NCI-H460 (cell line): ENCODE data around the gene TARM1. TPM values are rescaled to one million over a fixed set of nuclear protein-coding genes. Genes with fewer than 3 reads are reported as not detected.
"Not testable (repeated sequence)": the region's sequence is repeated elsewhere in the genome, so short reads cannot be mapped to it uniquely, and the experiment has no call there.

Source experiments
- DNase-seq: peaks from one replicate; pipeline ENCODE4 v3.0.0-alpha.2; 2016; ENCODE audit warnings: low read depth; ENCODE audit errors: extremely low read depth
- total RNA-seq: library from RNA; depleted of rRNA; stranded (reverse); fragments of >200 nt; shearing (Covaris generic); gene quantifications from 2 replicates; pipeline ENCODE4 v1.2.3, GENCODE V29; 2014

The TARM1 gene
- total RNA-seq, 1 experiment from 2014 or later = not detected

DNA sequence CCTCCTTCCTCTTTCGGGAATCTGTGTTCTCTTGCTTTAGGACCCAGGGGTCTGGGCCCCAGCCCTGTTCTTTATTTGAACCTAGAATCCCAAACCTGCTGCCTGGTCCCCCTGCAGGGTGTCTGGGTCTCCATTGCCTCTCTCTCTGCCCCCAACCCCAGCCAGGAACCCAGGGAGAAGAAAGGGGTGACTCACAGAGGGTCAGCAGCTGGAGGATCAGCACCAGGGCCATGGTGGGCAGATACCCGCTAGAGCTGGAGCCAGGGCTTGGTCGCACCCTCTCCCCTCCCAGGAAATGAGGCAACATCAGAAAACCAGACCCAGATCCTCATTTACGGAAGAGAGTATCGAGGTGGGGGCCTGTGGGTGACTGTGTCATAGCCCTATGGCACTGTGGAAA is 19.4 kb upstream of the TARM1 start, which contains the start of gene OSCAR:
Gene OSCAR, minus strand, starts transcription at position 243 of the 400 bp plus-strand sequence. Its CDS starts 11 bp downstream, at position 232.
- DNase-seq = no peak

DNA sequence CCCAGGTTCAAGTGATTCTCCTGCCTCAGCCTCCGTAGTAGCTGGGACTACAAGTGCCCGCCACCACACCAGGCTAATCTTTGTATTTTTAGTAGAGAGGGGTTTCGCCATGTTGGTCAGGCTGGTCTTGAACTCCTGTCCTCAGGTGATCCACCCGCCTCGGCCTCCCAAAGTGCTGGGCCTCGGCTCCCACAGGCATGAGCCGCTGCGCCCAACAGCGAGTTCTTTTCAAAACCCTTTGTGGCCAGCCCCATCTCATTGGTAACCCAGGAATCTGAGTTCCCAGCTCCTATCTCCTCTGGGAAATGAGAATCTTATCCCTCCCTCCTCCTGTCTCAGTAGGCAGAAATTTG is 18.7 kb upstream of the TARM1 start:
- DNase-seq = not testable (repeated sequence)

DNA sequence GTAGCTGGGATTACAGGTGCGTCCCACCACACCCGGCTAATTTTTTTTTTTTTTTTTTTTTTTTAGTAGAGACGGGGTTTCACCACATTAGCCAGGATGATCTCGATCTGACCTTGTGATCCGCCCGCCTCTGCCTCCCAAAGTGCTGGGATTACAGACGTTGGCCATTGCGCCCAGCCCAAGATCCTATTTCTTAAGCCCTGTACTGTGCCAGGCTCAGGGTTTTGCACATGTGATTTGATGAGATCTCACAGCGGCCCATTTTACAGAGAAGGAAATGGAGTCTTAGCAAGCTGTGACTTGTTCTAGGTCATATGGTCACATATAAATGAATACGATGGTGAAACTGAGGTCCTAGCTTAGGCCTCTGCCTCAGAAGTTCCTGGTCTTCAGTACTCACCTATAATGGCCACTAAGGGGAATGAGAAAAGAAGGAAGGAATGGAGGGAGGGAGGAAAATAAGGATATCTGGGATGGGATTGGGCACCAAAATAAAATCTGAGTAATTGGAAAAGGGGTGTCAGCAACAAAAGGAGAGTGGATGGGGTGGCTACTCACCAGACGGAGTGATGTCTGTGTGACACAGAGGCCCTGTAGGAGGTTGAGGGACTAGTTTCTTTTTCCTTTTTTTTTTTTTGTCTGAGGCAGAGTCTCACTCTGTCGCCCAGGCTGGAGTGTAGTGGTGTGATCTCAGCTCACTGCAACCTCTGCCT is 18.2 kb upstream of the TARM1 start:
- DNase-seq = no peak

DNA sequence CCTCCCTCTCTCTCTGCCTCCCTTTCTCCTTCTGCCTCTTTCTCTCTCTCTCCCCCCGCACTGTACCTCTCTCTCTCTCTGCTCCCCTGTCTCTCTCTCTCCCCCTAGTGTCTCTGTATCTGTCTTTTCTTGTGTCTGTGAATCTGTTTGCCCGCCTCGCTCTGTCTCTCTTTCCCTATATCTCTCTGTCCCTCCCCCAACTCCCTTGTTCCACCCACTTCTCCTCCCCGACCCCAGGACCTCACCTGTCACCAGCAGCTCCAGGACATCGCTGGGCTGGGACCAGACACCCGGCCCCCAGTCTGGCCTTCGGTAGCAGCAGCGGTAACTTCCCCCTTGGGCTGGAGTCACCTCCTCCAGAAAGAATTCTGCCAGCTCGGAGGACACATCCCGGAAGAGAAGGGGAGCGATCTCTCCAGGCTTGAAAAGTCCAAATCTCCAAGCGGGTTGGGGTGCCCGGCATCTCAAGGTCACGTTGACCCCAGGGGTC is 15.5 kb upstream of the TARM1 start:
- DNase-seq = peak; percentile 46

DNA sequence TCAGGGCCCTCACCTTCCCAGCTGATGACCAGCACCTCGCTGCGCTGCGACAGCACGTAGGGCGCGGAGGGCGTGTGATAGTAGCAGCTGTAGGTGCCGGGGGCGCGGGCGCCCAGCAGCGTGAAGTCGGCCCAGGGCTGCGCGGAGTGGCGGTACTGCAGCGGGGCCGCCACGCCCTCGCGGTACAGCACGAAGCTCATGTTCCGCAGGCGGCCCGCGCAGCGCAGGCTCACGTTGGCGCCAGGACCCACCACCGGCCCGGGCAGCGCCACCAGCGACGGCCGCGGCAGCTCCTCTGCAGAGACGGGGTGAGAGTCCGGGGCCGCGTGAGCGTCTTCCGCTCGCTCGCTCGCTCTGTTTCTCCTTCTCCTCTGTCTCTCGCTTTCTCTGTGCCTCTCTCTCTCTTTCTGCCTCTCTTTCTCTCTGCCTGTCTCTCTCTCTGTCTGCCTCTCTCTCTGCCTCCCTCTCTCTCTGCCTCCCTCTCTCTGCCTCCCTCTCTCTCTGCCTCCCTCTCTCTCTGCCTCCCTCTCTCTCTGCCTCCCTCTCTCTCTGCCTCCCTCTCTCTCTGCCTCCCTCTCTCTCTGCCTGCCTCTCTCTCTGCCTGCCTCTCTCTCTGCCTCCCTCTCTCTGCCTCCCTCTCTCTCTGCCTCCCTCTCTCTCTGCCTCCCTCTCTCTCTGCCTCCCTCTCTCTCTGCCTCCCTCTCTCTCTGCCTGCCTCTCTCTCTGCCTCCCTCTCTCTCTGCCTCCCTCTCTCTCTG is 14.9 kb upstream of the TARM1 start:
- peak; percentile 13 for DNase-seq

DNA sequence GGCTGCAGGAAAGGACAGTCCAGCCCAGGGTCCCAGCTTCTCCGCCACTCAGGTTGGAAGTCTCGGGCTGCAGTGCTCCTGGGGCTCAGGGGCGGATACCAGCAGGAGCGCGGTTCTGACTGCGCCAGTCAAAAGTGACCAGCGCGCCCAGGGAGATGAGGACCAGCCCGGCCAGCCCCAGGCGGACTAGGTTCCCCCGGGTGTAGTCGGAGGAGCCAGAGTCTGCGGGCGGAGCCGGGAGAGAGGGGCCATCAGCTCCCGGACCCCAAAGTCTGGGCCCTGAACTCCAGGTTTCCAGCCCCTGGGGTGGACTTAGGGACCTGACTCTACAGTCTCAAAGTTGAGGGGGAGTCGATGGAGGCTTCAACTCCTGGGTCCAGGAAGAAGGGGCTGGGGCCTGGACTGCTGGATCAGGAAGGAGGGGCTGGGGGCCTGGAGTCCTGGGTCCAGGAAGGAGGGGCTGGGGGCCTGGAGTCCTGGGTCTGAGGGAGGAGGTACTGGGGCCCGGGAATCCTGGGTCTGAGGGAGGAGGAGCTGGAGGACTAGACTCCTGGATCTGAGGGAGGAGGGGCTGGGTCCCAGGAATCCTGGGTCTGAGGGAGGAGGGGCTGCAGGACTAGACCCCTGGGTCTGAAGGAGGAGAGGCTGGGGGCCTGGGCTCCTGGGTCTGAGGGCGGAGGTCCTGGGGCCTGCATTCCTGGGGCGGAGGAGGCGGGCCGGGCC is 14.1 kb upstream of the TARM1 start:
- no peak for DNase-seq

DNA sequence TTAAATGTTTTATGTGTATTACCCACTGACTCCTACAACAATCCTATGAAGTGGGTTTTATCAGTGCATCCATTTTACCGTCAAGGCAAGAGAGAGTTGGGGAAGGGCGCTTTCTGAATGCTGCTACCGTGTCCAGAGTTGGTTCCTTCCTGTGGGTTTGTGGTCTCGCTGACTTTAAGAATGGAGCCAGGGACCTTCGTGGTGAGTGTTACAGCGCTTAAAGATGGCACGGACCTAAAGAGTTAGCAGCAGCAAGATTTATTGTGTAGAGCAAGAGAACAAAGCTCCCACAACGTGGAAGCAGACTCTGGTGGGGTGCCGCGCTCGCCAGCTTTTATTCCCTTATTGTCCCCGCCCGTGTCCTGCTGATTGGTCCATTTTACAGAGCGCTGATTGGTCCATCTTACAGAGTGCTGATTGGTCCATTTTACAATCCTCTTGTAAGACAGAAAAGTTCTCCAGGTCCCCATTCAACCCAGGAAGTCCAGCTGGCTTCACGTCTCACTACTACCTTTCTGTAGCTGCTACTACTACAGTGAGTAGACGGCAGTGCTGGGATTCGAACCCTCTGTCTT is 13.3 kb upstream of the TARM1 start:
- no peak for DNase-seq

DNA sequence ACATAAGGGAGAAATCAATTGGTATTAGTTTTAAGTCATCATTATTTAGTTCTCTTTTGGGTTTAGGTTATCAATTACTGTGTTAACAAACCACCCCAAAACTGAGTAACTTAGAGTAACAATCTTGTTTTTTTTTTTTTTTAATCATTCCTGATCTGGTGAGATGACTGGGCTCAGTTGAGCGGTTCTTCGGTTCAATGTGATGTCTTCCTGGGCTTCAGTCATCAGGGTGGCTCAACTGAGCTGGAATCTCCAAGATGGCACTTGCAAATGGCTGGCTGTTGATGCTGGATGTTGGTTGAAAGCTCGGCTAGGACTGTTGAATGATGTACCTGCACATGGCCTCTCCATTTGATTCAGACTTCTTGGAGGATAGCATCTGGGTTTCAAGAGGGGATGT is 3.2 kb upstream of the TARM1 start:
- no peak for DNase-seq

DNA sequence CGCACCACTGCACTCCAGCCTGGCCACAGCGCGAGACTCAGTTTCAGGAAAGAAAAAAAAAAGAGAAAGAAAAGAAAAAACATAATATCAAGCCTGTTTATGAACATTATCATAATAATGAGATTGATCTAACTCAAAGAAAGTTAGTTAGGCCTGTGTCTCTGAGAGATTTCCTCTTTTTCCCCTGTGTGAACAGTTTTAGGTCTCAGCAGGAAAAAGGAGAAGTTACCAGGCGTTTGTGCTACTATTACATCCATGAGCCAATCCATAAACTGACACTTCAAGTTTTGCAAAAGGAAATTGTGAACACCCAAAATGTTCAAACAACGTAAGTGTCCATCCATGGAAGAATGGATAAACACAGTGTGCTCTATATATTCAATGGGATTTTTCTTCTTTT is 3.8 kb downstream of the TARM1 start:
- no peak for DNase-seq

DNA sequence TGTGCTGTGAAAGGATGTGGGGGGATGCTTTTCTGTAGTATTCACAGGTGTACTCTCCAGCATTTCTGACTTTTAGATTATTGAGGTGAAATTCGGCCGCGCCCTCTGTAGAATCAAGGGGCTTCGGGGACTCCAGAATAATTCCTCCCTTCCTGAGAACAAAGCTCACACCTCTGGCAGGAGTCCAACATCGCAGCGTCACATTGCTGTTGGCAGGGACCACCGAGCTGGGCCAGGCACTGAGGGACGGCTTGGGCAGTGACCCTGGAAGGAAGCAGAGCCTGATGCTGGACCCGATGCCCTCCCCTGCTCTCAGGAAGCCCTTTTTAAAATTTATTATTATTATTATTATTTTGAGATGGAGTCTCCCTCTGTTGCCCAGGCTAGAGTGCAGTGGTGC is 6.3 kb downstream of the TARM1 start:
- no peak for DNase-seq

DNA sequence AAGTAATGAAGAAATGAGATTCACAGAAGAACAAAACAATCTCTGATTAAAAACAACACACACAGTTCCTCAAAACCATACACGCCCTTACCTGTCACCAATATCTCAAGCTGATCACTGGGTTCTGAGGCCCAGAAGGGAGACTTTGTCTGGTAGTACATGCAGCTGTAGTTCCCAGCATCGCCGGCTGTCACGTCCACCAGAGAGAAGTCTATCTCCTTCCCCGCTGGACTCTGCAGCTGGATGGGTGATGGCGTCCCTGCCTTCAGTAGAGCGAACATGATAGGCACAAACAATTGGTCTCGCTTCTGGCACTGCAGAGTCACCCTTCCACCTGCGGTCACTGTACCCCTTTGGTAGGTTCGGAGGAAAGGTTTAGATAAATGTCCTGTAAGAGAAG is 7.3 kb downstream of the TARM1 start:
- no peak for DNase-seq

DNA sequence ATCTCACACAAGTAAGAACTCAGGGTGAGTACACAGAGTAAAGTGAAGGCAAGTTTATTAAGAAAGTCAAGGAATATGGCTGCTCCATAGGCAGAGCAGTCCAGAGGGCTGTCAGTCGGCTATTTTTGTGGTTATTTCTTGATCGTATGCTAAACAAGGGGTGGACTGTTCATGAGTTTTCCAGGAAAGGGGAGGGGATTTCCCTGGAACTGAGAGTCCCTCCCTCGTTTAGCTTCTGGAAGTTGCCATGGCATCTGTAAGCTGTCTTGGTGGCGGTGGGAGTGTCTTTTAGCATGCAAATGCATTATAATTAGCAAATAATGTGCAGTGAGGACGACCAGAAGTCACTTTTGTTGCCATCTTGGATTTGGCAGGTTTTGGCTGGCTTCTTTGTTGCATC is 11.7 kb downstream of the TARM1 start:
- DNase-seq = no peak

DNA sequence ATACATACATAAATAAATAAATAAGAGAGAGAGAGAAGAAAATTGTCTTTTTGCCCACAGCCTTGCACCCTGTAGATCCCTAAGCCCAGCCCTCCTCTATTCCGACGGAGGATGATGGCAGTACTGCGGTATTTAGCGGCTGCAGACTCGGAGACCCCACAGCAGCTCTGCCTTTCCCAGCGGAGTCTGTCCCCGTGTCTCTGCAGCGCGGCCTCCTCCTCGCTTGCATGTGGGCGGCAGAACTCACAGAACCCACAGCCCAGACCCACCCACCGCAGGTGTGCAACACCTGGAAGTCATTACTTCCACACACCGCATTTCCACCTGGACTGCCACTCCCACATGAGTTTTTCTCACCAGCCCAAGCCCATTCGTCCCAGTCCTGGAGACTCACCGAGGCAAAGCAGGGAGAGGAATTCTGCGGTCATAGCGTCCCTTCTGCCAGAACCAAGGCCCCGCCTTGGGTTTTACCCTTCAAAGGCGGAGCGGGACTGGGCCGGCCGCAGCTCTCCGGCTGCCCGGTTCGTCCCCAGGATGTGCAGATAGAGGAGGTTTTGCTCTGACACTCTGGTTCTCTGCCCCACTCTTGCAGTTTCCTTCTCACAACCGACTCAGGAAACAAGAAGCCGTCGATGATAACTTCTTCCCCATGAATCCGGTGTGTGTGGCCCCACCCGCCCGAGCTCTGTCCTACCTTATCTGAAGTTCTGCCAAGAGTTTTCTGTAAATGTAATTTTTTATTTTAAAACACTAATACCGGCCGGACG is 17.6 kb downstream of the TARM1 start, which contains the start of gene VSTM1:
Gene VSTM1, minus strand, starts transcription at position 548 of the 767 bp plus-strand sequence. Its CDS starts 120 bp downstream, at position 428.
- DNase-seq = no peak

DNA sequence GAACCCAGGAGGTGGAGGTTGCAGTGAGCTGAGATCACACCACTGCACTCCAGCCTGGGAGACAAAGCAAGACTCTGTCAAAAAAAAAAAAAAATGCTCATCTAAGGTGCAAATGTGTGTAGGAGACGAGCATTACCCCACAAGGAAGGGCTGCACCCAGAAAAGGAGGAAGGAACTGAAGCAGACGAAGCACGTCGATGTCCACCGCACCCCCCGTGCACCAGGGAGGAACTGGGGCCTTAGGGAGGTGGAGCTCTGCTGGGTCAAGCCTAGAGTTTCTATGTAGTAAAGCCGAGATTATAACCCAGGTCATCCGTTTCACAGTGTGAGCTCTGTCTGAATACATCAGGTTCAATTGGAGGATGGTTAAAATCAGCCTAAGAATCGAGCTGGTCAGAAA is 18.5 kb downstream of the TARM1 start:
- no peak for DNase-seq

DNA sequence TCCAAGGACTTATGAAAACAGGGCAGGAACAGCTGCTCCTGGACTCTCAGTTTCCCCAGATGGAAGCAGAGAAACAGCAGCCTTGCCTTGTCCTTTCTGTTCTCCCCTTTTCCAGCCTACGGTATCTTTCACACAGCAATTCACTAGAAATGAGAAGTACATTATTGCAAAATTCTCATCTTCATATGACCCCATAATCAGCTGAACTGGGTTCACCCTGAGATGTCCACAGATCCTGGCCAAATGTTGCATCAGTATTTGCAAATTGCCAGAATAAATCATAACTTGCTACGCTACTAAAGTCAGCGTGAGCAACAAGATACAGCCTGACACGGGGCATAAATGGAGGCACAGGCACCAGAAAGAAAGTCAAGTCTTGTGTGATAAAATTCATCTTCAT is 33.5 kb downstream of the TARM1 start:
- DNase-seq = no peak

DNA sequence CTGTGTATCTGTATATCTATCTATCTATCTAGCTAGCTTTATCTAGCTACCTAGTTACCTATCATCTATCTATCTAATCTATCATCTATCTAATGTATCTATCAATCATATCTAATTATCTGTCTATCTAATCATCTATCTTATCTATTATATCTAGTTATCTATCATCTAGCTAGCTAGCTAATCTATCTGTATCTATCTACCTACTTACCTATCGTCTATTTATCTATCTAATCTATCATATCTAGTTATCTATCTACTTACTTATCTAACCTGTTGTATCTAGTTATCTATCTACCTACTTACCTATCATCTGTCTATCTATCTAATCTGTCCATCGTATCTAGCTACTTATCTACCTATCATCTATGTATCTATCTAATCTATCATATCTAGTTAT is 35.4 kb downstream of the TARM1 start:
- DNase-seq = no peak

DNA sequence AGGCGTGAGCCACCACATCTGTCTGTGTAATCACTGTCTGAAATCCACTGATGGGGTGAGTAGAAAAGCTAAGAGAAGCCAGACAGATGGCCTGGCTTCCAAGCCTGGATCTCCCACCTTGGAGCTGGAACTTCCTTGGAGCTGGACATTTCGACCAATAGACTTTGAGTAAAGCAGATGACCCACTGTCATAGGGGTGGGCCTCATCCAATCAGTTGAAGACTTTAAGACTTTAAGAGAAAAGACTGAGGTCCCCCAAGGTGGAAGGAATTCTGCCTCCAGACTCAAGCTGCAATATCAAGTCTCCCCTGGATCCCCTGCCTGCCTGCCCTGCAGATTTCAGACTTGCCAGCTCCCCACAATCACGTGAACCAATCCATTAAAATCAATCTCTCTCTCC is 38.2 kb downstream of the TARM1 start:
- no peak for DNase-seq

DNA sequence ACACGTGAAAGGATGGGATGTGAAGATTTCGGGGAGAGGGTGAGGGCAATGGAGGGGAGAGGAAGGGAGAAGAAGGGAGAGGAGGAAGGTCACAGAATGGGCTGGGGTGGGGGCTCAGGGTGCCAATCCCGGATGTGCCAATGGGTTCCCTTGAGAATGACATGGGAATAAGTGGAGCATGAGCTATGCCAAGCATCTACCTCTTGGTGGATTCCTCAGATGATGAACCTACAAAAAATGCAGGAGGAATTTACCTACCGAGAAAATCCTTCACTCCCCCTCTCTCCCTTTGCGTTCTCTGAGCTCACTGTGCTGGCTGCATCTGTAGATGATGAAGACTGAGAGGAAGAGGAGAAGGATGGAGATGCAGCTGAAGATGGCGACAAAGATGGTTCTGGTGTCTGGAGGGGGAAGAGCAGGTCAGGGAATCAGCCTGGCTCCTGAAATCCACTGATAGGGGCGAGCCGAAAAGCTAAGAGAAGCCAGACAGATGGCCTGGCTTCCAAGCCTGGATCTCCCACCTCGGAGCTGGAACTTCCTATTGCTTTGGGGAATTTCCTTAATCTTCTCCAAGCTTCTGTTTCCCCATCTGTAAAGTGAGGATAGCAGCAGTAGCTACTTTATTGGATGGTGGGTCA is 39.1 kb downstream of the TARM1 start:
- DNase-seq = no peak

DNA sequence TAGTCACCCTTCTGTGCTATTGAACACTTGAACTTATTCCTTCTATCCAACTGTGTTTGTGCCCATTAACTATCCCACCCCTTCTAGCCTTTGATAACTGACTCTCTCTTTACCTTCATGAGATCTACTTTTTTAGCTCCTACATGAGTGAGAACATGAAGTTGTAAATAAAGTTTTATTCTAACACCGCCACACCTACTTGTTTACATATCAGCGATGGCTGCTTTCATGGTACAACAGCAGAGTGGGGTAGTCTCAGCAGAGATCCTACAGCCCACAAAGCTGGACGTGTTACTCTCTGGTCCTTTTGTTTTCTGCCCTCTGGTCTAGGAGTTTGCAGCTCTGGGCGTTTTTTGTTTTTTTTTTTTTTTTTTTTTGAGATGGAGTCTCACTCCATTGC is 41.2 kb downstream of the TARM1 start:
- no peak for DNase-seq

DNA sequence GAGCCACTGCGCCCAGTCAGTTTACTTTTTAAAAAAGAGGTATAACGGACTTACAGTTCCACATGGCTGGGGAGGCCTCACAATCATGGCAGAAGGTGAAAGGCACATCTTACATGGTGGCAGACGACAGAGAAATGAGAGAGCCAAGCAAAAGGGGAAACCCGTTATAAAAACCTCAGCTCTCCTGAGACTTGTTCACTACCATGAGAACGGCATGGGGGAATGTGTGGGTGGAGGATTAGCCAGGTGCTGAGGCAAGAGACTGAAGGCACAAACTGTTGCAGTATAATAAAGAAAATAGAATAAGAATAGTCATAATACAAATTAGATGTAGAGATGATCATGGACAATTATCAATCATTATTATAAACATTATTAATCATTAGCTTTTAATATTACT is 44.6 kb downstream of the TARM1 start:
- not testable (repeated sequence) for DNase-seq
